Measurements from ENCODE around the gene ATP2A3. TPM values are rescaled to one million over a fixed set of nuclear protein-coding genes. Genes with fewer than 3 reads are reported as not detected.
A peak's percentile ranks its signal among the peaks of the same experiment; 100 is the strongest.

The ATP2A3 gene
- total and polyA plus RNA-seq, 8 donors: 17.8 to 67.7 (median 42.3) TPM

DNA sequence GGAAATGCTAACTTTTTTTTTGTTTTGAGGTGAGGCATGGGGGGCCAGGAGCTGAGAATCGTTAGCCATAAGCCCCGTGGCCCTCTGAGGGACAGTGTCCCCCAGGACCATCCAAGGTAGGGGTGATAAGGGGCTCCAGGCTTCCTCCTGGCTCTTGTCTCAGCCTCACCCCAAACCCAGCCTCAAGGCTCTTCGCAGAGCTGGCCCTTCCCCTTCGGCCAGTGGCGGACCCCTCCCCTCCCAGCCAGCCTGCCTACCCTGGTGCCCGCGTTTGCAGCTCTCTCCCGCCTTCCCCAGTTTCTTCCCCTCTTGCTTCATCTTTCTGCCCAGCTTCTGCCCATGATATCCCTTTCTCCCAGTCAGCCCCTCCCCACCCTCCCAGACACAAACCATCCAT, 22.7 kb upstream of the ATP2A3 start:
- 83 to 93% methylated on average over 8 of the region's 8 CpGs for WGBS, 2 donors
- ATAC-seq (no peak), DNase-seq (peak in 1 of 6 donors; percentile 25), FAIRE-seq (no peak)
- Histone ChIP-seq H3K36me3 (no peaks in the 10 kb centered on the region), H3K4me3 (no peak overlapping the region), H3K27me3 (no peaks in the 10 kb centered on the region), H3K4me1 (peaks cover 0 to 6% (median 0%) of the 10 kb centered on the region in 3 donors), H3K9me3 (no peaks in the 10 kb centered on the region), H3K27ac (no peak overlapping the region)
- intact Hi-C loops (cut with DNase I): no loop called here
- TF ChIP-seq, protein P1, sequence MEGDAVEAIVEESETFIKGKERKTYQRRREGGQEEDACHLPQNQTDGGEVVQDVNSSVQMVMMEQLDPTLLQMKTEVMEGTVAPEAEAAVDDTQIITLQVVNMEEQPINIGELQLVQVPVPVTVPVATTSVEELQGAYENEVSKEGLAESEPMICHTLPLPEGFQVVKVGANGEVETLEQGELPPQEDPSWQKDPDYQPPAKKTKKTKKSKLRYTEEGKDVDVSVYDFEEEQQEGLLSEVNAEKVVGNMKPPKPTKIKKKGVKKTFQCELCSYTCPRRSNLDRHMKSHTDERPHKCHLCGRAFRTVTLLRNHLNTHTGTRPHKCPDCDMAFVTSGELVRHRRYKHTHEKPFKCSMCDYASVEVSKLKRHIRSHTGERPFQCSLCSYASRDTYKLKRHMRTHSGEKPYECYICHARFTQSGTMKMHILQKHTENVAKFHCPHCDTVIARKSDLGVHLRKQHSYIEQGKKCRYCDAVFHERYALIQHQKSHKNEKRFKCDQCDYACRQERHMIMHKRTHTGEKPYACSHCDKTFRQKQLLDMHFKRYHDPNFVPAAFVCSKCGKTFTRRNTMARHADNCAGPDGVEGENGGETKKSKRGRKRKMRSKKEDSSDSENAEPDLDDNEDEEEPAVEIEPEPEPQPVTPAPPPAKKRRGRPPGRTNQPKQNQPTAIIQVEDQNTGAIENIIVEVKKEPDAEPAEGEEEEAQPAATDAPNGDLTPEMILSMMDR (IDR thresholded peaks at IDR 0.05): no peak

DNA sequence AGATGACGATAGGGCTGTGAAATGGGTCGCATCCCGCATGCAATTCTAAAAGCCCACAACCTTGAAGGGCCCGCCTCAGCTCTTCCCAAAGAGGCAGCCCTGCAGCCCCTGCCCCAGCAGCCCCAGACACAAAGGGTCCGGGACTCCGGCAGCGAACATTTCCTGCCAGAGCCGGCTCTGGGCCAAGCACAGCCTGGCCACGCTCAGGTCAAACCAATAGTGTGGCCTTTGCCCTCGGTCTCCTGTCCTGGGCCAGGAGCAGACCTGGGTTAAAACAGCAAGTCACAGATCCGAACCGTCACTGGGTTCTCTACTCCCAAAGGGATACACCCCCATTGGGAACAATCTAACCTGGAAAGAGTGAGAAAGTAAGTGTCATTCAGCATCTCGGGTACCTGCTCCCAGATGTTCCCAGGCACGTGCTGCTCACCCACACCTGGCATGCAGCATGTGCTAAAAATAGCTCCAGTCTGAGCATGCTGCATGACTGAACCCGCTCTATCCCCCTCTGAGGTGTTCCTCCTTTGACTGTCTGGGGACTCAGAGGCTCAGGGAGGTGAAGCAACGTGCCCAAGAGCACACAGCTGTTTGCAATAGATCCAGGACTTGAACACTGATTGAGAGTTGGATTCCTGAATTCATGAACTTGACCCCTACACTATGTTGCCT, 22.2 kb upstream of the ATP2A3 start:
- intact Hi-C loops (cut with DNase I): no loop called here
- FAIRE-seq: no peak
- peak in 3 of 4 donors; percentile 31 to 61 (median 58) for ATAC-seq
- no peak overlapping the region for H3K27ac ChIP-seq
- TF ChIP-seq, protein P1 (IDR thresholded peaks at IDR 0.05): no peak
- no peak overlapping the region for H3K4me3 ChIP-seq
- DNase-seq: peak in 1 of 6 donors; percentile 48
- H3K36me3 ChIP-seq: no peaks in the 10 kb centered on the region
- H3K9me3 ChIP-seq: no peaks in the 10 kb centered on the region
- H3K4me1 ChIP-seq: peaks cover 0 to 6% (median 0%) of the 10 kb centered on the region in 3 donors
- no peaks in the 10 kb centered on the region for H3K27me3 ChIP-seq
- 50 to 54% methylated on average over 16 of the region's 16 CpGs for WGBS, 2 donors

DNA sequence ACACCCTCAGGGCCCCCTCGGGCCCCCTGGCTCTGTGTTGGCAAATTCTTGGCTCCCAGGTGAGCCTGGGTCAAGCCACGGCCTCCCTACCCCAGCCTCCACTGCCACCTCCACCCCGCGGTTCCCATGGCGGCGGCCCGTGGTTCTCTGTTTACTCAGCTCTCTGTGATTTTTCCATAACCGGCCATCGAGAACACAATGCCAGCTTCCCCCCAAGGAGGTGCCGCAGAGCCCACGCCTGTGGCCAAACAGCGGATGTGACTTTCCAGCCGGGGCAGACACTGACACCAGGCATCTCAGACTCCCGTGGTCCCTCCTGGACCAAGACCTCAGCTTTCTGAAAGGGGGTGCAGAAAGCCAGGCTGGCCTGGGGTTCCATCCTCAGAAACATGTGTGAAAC, 21.6 kb upstream of the ATP2A3 start:
- Histone ChIP-seq H3K9me3 (no peaks in the 10 kb centered on the region), H3K36me3 (no peaks in the 10 kb centered on the region), H3K4me3 (no peak overlapping the region), H3K27ac (no peak overlapping the region), H3K4me1 (peaks cover 0 to 6% (median 0%) of the 10 kb centered on the region in 3 donors), H3K27me3 (no peaks in the 10 kb centered on the region)
- TF ChIP-seq, protein P1 (IDR thresholded peaks at IDR 0.05): no peak
- DNase-seq (peak in 1 of 6 donors; percentile 51), FAIRE-seq (no peak), ATAC-seq (peak in 2 of 4 donors; percentile 43 to 53)
- intact Hi-C loops (cut with DNase I): no loop called here
- WGBS, 2 donors: 37 to 45% methylated on average over 14 of the region's 14 CpGs

DNA sequence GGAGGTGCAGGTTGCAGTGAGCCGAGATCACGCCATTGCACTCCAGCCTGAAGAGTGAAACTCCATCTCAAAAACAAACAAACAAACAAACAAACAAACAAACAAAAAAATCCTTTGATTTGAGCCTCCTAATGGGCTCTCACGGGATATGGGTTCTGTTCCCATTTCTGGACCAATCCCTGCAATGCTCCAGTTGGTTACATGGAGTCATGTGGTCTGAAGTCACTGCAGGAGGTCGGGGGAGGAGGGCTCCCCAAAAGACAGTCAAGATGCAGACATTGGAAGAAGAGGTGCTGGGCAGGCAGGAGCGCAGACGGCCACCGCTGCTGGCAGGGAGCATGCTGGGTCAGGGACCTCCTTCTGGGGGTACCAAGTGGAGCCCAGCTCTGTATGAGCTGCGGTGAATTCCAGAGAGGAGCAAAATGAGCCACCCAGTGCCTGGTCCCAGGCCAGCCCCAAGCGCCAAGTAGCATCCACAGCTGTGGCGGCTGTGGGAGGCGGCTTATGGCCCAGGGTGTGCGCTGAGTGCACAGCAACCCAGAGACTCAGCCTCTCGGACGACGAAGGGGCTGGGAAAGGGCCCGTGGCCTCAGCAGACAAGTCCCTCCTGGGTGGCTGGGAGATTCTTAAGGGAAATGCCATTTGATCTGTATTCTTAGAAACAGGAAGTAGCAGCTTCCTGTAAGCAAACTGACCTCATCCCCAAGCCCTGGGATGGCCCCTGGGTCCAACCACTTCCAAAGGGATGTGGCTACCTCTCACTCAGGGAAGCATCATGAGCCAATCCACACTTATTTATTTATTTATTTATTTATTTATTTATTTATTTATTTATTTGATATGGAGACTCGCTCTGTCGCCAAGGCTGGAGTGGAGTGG, 19.6 kb upstream of the ATP2A3 start:
- TF ChIP-seq, protein P1 (IDR thresholded peaks at IDR 0.05): no peak
- Histone ChIP-seq H3K36me3 (no peaks in the 10 kb centered on the region), H3K4me1 (peaks cover 0 to 6% (median 0%) of the 10 kb centered on the region in 3 donors), H3K4me3 (no peak overlapping the region), H3K9me3 (no peaks in the 10 kb centered on the region), H3K27ac (no peak overlapping the region), H3K27me3 (no peaks in the 10 kb centered on the region)
- ATAC-seq (peak in 3 of 4 donors; percentile 8 to 48 (median 37)), DNase-seq (peak in 3 of 6 donors; percentile 19 to 58 (median 48)), FAIRE-seq (no peak)
- WGBS, 2 donors: 83 to 88% methylated on average over 16 to 18 of the region's 18 CpGs
- intact Hi-C loops (cut with DNase I): no loop called here
